Inflammatory macrophage (primary cell): ENCODE results near the gene GALNT8.
"Not testable (repeated sequence)": the region's sequence is repeated elsewhere in the genome, so short reads cannot be mapped to it uniquely, and the experiment has no call there.

Experiments
- DNase-seq, 2 donors: peaks; one replicate each; pipeline ENCODE4 v3.0.0-alpha.2; 2020 to 2022
- total RNA-seq, 18 experiments: gene quantifications; one replicate each; lab custom pipeline; 2026; ENCODE audit warnings: mixed read lengths in 6 of 18, inconsistent platforms in 2 of 18; lab: John Stamatoyannopoulos, UW

GALNT8 gene, protein sequence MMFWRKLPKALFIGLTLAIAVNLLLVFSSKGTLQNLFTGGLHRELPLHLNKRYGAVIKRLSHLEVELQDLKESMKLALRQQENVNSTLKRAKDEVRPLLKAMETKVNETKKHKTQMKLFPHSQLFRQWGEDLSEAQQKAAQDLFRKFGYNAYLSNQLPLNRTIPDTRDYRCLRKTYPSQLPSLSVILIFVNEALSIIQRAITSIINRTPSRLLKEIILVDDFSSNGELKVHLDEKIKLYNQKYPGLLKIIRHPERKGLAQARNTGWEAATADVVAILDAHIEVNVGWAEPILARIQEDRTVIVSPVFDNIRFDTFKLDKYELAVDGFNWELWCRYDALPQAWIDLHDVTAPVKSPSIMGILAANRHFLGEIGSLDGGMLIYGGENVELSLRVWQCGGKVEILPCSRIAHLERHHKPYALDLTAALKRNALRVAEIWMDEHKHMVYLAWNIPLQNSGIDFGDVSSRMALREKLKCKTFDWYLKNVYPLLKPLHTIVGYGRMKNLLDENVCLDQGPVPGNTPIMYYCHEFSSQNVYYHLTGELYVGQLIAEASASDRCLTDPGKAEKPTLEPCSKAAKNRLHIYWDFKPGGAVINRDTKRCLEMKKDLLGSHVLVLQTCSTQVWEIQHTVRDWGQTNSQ
- 0 to 0.20 (median 0.06) reads per million in 18 experiments for total RNA-seq

DNA sequence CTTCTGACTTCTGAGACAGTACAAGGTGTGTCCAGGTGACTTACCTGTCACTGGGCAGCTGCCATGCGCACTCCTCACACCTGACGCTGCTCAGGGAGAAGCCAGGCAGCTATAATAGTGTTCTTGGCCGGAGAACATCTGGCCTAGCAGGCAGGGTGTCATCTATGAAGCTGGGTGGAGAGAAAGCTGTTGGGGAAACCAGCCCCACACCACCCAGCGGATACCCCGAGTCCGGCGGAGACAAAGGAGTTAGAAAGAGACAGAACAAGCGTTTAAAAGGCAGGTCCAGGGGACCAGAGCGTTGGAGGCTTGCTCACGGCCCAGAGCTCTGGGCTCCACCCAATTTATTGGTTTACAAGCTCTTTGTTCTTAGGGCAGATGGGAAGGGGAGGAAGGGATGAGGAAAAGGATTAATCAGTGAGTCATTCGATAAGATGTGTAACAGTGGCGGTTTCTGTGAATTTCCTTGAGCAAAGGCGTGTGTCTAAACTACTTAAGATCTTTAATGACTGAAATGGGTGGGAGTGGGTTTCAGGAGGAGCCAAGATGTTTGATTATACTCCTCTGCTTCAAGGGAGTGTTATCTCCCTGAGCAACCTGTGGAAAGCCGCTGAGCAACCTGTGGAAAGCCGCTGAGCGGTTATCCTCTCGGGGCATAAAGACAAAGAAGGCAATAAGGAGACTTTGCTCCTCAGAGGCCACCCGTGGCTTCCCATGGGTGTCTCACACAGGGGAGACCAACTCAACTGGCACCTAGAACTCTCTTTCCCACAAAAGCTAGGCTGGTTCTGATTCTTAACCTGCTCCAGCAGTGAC, at the start of gene GALNT8:
Gene GALNT8 (plus strand): TSS at position 580 of the 816 bp plus-strand sequence. CDS start 278 bp downstream, outside the sequence.
- DNase-seq, result no peak

DNA sequence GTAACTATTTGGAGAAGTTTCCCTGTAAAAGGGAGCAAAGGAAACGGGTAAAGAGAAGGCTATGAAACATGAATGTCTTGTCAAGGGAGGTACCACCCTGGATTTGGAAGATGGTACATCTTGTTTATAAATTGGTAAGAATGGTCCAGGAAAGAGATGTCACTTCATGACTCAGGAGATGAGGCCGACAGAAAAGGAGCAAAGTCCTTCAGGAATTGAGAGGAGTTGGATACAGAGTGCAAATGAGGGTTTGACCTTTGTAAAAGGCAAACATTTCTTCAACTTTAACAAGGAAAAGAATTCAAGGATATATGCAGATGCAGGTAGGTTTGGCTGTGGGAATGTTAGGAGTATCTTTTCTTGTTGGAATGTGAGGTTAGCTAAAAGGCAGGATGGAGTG, 40.5 kb upstream of the GALNT8 start:
- no peak for DNase-seq

DNA sequence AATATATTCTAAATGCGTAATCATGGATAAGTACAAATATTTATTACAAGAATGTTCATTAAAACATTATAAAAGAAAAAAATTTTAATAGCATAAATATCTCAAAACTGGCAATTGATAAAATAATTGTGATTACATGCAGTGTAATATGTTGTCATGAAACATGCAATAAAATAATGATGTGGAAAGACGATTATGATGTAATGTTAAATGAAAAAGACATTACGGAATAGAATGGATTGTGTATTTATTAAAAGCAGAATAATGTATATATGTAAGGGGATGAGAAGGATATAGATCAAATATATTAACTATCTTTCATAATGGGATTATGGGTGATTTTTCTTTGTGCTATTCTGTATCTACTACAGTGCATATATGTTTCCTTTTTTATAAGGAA, 38.5 kb upstream of the GALNT8 start:
- DNase-seq, result no peak

DNA sequence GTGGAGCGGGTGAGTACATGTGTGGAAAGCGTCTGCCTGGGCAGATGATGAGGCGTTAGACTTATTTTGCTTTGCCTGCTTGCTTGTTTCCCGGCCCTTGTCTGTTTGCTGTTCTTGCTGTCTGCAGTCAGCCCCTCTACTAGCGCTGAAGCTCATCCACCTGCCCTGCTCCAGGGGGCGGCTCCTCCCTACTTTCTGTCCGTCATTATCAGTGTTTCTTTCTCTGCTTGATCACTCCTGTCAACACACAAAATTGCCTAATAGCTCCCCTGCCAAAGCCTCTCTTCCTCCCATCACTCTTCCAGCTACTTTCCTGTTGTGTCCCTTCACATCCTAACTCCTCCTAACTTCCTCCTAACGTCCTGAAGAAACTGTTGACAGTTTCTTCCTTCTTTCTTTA, 34.9 kb upstream of the GALNT8 start:
- DNase-seq, result no peak

DNA sequence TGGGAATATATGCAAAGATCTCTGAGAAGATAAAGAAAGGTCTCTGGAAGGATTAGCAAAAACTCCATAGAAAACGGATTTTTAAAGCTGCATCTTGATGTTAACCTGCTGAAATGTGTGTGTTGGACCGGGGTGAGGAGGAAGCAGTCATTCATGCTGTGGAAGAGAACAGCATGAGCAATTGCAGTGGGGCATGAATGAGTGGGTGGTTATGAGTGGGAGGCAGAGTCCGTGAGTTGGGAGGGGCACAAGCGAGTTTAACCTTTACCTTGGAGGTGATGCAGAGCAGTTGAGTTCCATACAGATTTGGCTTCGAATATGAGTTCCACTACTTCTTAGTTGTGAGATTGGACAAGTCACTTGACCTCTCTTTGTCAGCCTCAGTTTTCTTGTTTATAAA, 29.4 kb upstream of the GALNT8 start:
- DNase-seq, result no peak

DNA sequence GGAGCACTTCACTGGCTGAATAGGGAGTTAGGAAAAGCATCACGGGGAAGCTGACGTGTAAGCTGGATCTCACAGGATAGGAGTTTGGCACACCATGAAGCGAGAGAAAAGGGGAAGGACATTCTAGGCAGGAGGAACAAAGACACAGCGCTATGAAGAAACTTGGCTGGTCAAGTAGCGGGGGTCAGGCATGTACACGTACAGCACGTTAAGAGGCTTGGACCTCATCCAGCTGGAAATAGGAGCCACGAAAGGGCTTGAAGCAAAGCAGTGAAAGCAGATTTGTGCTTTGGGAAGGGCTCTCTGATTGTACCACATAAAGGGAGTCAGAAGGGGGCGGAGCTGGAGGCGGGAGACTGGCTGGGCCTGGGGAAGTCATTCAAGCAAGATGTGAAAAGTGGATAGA, 19.6 kb upstream of the GALNT8 start:
- peak; percentile 7 to 11 for DNase-seq

DNA sequence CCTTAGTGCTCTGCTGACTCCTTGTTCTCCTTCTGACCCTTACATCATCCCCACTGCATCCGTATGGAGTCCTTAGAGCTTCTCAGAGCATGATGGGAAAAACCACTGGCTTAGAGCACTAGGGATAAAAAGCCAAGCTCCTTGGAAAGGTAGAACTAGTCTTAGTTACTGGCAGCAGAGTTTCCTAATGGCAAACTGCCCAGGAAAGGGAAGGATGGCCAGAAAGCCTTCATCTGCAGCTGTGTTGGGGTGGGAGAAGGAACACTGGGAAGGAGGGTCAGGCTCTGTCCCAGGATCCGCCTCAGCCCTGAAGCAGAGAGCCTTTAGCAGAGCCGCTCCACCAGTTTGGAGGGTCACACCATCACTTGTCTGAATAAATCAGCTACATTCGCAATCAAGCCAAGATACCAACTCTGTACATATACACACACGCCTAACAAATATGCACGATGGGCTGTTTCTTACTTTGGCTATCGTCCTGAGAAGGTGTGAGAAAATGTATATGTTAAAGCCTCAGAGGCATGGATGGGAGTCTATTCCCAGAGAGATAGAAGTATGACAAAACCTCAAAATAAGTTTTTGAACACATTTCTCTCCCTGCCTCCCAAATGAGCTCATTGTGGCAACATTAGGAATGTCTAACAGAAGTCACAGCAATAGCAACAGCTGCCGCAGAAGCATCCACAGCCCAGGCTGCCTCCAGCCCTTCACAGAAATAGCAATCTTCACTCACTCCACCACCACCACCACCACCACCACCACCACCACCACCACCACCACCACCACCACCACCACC, 18.6 kb upstream of the GALNT8 start:
- no peak for DNase-seq

DNA sequence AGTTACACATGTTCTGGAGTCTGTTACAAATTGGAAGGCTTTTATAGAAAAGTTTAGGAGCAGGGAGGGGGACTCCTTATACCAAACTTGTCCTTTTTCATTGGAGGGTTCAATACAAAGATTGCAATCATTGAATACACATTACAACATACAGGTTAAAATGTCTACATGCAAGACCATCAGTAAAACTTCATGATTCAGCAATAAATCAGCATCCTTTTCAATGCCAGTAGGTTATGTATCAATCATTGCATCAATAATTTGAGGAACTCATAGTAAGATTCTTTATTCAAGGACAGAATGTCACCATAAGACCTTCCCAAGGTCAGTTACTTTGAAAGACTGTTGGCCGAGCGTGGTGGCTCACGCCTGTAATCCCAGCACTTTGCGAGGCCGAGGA, 16.5 kb upstream of the GALNT8 start:
- DNase-seq, result no peak

DNA sequence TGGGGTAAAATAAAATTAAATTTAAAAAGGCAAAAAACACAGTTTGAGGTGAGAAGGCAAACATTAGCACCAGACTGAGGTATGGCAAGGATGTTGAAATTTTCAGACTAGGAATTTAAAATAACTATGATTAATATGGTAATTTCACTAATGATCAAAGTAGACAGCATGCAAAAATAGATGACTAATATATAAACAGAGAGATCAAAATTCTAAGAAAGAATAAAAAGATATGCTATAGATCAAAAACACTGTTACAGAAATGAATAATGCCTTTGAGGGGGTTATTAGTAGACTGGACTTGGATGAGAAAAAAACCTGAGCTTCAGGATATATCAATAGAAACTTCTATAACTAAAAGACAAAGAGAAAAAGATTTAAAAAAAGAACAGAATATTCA, 14.4 kb upstream of the GALNT8 start:
- no peak for DNase-seq

DNA sequence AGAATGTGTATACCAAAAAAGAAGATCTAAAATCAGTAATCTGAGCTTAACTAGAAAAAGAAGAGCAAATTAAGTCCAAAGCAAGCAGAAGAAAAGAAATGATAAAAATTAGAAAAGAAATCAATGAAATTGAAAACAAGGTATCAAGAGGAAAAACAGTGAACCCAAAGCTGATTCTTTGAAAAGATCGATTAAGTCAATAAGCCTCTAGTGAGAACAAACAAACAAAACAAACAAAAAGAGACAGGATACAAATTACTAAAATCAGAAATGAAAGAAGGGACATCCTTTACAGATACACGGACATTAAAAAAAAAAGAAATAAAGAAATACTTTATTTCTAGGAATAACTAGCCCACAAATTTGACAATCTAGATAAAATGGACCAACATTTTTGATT, 12.9 kb upstream of the GALNT8 start:
- no peak for DNase-seq

DNA sequence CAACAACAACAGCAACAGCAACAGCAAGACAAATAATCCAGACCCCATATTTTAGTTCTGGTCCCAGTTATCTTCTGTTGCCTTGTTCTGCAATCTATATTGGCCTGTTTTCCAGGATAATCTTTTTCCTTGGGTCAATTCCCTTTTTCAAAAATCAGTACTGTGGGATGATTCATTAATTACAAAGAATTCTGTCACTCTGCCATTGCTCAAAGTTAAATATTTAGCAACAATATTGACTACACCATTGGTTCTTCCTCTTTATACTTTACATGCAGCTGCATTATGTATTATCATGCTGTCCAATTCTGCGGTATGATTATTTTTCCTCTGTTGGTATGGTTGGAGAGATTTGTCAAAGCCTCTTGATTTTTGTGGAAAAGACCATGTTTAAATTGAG, 10.1 kb upstream of the GALNT8 start:
- DNase-seq, result peak; percentile 16 to 70

DNA sequence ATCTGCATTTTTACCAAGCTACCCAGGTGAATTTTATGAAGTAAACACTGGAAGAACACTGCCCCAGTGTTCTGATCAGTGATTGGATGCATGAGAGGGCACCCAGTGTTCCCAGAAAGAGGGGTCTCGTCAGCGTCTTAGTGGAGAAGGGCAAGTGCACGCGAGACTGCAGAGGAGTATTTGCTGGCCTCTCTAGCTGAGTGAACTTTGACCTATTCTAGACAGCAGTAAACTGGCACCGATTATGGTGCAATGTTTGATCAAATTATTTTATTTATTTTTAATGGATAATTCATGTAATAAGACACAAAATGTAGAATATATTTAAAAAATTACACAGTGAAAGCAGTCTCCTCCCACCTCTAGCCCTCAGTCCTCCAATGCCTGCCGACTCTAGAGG, 5.3 kb upstream of the GALNT8 start:
- DNase-seq, result no peak

DNA sequence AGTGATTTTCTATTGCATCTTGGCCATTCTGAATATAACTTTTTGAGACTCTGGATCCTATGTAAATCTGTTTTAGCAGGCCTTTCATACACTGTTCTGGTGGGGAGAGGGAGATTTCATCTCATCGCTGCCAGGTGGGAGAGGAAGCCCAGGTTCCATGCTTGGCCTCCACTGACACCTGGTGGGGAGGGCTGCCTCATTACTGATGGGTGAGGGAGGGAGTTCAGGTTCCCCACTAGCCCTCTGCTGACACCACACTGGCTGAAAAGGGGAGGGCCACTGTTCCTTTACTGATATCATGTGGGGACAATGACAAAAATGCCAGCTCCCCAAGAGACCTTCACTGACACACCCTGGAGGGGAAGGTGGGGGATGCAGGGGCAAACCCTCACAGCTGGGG, 2.4 kb upstream of the GALNT8 start:
- no peak for DNase-seq

DNA sequence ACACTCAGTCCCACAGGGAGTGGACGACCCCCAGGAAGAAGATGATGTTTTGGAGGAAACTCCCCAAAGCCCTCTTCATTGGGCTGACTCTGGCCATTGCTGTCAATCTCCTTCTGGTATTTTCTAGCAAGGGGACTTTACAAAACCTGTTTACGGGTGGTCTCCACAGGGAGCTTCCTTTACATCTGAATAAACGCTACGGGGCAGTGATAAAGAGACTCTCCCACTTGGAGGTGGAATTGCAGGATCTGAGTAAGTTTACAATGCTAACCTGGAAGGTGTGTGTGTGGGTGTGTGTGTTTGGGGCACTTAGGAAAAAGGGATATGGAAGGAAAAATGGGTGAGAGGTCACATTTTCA, 416 bp downstream of the GALNT8 start:
- DNase-seq, result no peak

DNA sequence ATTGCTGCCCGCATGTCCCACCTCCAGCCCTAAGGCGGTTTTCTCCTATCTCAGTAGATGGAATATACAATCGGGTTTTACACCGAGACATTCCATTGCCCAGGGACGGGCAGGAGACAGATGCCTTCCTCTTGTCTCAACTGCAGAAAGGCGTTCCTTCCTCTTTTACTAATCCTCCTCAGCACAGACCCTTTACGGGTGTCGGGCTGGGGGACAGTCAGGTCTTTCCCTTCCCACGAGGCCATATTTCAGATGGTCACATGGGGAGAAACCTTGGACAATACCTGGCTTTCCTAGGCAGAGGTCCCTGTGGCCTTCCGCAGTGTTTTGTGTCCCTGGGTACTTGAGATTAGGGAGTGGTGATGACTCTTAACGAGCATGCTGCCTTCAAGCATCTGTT, 1.4 kb downstream of the GALNT8 start:
- DNase-seq, result not testable (repeated sequence)

DNA sequence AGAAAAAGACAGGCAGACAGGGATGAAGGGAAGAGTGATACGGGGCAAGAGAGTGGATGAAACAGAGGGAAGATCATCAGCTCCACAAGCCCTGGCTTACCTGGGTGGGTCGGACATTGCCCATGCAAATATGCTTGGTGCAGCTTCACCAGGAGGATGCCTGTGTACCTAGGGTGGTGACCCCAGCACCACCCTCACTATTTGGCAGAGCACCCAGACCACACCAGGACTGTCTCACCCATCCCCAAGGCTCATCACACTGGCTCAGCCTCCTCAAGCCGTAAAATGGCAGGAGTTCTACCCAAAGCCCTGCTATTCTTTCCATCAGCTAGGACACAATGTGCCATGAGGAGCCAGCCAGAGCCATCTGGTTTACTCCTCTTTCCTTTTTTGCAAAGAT, 3.0 kb downstream of the GALNT8 start:
- DNase-seq, result no peak

DNA sequence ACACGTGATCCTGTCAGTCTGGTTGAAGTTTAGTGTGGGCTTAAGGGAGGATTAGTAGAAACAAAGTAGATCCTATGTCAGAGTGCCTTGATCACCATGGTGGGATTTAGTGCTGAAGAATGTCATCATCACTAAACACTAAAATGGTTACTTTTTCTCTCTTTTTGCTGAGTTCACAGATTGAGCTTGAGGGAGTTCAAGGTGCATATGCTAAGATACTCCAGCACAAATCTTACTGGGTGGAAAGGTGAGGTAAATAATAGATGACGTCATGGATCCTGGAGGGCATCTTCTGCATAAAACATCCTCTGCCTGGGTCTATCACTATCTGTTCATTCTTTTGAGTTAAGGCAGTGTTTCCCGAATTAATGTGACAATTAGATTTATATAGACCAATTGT, 4.9 kb downstream of the GALNT8 start:
- no peak for DNase-seq

DNA sequence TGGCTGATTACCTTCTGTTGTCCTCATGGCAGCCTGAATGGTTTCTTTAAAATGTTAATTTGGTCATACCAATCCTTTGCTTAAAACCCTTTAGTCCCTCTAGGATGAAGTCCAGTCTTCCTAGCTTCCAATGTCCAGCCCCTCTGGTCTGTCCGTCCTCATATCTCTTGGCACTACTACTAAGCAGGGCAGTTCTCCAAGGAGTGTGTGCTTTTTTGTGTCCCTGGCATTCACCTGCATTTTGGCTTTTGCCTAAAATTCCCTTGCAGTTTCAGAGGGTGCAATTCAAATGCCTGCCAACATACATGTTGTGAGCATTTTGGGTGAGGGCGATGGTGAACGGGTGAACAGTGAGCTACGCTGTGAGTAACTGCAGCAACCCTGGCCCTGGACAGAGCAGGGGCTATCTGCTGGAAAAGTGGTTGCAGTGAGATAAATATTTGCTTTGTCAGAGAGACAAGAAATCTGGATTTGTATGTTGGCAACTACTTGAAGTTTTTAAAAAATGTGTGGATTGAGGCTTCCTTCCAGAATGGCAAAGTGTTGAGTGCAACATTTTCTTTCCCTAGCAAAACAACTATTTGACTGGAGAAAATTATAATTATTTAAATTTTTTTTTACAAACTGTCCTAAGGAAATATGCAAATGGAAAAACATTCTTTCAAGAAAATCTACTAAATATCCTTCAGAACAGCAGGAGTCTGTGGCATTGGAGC, 14.6 kb downstream of the GALNT8 start:
- DNase-seq, result no peak

DNA sequence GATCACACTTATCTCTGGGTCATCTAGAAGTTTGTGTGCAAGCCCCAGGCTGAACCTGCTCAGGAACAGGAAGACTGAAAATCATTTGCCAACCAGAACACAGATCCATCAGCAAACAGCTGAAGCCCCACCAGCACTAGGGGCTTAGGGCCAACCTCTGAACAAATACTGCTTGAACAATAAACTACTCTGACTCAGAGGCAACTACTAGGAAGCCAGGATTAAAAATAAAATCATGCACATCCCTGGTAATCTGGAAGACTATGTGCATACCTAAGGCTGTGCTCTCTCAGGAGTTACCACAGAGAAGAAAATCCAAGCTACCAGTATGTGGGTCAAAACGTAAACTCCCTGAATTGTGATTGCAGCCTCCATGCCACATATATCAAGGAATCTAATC, 15.9 kb downstream of the GALNT8 start:
- no peak for DNase-seq

DNA sequence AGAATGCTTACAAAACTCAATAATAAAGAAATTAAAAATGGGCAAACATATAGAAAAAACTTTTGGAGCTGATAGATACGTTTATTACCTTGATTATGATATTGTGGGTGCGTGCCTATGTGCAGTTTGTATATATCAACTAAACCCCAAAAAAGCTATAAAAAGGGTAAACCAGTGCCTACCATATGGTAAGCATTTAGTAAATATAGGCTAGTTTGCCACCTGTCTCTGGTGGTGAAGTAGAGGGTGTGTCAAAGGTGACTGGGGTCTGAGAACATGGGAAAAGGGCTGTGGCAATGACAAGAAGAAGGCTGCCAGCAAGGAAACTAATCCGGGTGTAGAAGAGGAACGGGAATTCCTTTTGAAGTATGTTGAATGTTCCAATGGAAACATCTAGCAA, 18.3 kb downstream of the GALNT8 start:
- no peak for DNase-seq

DNA sequence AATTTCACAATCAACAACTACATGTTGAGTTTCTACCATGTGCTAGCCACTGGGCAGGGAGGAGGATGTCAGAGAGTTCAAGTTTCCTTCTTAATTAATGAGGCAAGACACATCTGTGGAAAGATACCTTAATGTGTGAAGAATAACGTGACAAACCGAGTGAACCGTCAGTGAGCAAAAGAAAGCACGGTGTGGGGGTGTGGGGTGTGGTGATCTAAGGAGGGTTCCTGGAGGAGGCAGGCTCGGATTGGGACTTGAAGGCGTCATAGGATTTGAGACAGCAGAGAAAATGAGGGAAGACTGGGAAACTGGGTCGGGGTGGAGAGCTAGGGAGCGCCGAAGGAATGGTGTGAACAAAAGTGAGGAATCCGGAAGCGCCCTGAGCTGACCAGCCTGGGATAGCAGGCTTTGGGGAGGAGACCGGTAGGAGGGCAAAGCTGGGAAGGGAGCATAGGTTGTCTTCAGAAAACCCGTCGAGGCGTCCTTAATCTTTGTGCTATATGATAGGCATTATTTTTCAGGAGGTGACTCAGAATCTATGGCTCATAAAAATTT, 22.3 kb downstream of the GALNT8 start:
- DNase-seq, result no peak

DNA sequence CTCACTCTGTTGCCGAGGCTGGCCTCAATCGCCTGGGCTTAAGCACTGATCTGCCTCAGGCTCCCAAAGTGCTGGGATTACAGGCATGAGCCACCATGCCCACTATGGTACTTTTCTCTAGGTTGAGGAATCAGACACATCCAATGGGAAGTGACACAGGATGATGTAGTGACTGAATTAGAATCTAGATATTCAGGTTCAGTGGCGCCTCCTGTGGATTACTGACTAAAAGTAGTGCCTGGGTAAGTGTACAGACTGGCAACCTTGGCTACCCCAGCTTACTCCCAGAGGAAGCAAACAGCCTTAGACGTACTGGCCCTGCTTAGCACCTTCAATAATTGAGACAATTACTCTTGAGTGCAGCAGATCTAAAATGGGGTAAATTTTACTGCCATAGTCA, 22.8 kb downstream of the GALNT8 start:
- DNase-seq, result peak in 1 of 2 donors; percentile 7
